ENCODE data around the gene EPB41L3. TPM values are rescaled to one million over a fixed set of nuclear protein-coding genes. Genes with fewer than 3 reads are reported as not detected.

Gene EPB41L3
- total RNA-seq, 2 experiments from 2014 or later = not detected

- no peak for TF ChIP-seq CTCF (conservative IDR thresholded peaks at IDR 0.05; ENCODE audit: low read length)
- TF ChIP-seq EZH2phosphoT487 (IDR thresholded peaks at IDR 0.05; ENCODE audit: borderline replicate concordance, low read depth, low read length) = no peak
- Histone ChIP-seq H3K4me3 (ENCODE audit: low read depth, low read length, poor library complexity, severe bottlenecking) (no peak overlapping the region), H3K36me3 (ENCODE audit: insufficient read depth, low read length) (no peaks in the 10 kb centered on the region), H3K79me2 (ENCODE audit: insufficient read depth, low read depth, low read length) (no peaks in the 10 kb centered on the region), H3K9me3 (ENCODE audit: low read length) (no peaks in the 10 kb centered on the region), H3K9me2 (ENCODE audit: insufficient read depth, low read length) (no peaks in the 10 kb centered on the region), H3K27ac (ENCODE audit: low read depth, low read length, poor library complexity, severe bottlenecking) (no peak overlapping the region), H4K20me1 (ENCODE audit: insufficient read depth, low read length) (no peaks in the 10 kb centered on the region), H2AFZ (ENCODE audit: low read length) (no peak overlapping the region), H3K4me2 (ENCODE audit: low read length) (no peak overlapping the region), H3K4me1 (ENCODE audit: insufficient read depth, low read length, poor library complexity, severe bottlenecking) (no peaks in the 10 kb centered on the region)
- BruUV-seq (replicated peaks) = no TSS peak
- DNase-seq (ENCODE audit: low spot score) = no peak
- intact Hi-C loops (cut with micrococcal nuclease; ENCODE audit: unreplicated experiment) = no loop called here
- ChIA-PET CTCF (ENCODE audit: unreplicated experiment) (no interaction called here), POLR2A (no interaction called here)
These were observed 66.6 kb downstream of the EPB41L3 start for GRCh38 chr18:5476961-5477800.

GRCh38 chr18:5475267-5475666 lies 68.5 kb downstream of the EPB41L3 start:
- intact Hi-C loops (cut with micrococcal nuclease; ENCODE audit: unreplicated experiment) = no loop called here
- H3K4me2 ChIP-seq (ENCODE audit: low read length) = no peak overlapping the region
- POLR2A ChIA-PET = interaction anchor here (0.7 kb wide), 1 partner anchor 8 kb away, joined by 3 read pairs; no protein-coding TSS in a partner anchor
- no TSS peak for BruUV-seq (replicated peaks)
- no peaks in the 10 kb centered on the region for H3K79me2 ChIP-seq (ENCODE audit: insufficient read depth, low read depth, low read length)
- no peaks in the 10 kb centered on the region for H3K9me3 ChIP-seq (ENCODE audit: low read length)
- CTCF ChIA-PET (ENCODE audit: unreplicated experiment) = no interaction called here
- H3K9me2 ChIP-seq (ENCODE audit: insufficient read depth, low read length) = no peaks in the 10 kb centered on the region
- H3K27ac ChIP-seq (ENCODE audit: low read depth, low read length, poor library complexity, severe bottlenecking) = no peak overlapping the region
- DNase-seq (ENCODE audit: low spot score) = no peak
- H2AFZ ChIP-seq (ENCODE audit: low read length) = no peak overlapping the region
- H3K4me3 ChIP-seq (ENCODE audit: low read depth, low read length, poor library complexity, severe bottlenecking) = no peak overlapping the region
- no peaks in the 10 kb centered on the region for H4K20me1 ChIP-seq (ENCODE audit: insufficient read depth, low read length)
- H3K4me1 ChIP-seq (ENCODE audit: insufficient read depth, low read length, poor library complexity, severe bottlenecking) = no peaks in the 10 kb centered on the region
- H3K36me3 ChIP-seq (ENCODE audit: insufficient read depth, low read length) = no peaks in the 10 kb centered on the region
- TF ChIP-seq EZH2phosphoT487 (IDR thresholded peaks at IDR 0.05; ENCODE audit: borderline replicate concordance, low read depth, low read length) (no peak), CTCF (conservative IDR thresholded peaks at IDR 0.05; ENCODE audit: low read length) (no peak)

- no peaks in the 10 kb centered on the region for H3K79me2 ChIP-seq (ENCODE audit: insufficient read depth, low read depth, low read length)
- no peak overlapping the region for H2AFZ ChIP-seq (ENCODE audit: low read length)
- no peak for DNase-seq (ENCODE audit: low spot score)
- no peaks in the 10 kb centered on the region for H3K4me1 ChIP-seq (ENCODE audit: insufficient read depth, low read length, poor library complexity, severe bottlenecking)
- POLR2A ChIA-PET = interaction anchor here (0.7 kb wide), 1 partner anchor 11 kb away, joined by 3 read pairs; no protein-coding TSS in a partner anchor
- H3K9me3 ChIP-seq (ENCODE audit: low read length) = no peaks in the 10 kb centered on the region
- BruUV-seq (replicated peaks) = no TSS peak
- intact Hi-C loops (cut with micrococcal nuclease; ENCODE audit: unreplicated experiment) = no loop called here
- no peak overlapping the region for H3K27ac ChIP-seq (ENCODE audit: low read depth, low read length, poor library complexity, severe bottlenecking)
- no peaks in the 10 kb centered on the region for H3K36me3 ChIP-seq (ENCODE audit: insufficient read depth, low read length)
- TF ChIP-seq EZH2phosphoT487 (IDR thresholded peaks at IDR 0.05; ENCODE audit: borderline replicate concordance, low read depth, low read length) (no peak), CTCF (conservative IDR thresholded peaks at IDR 0.05; ENCODE audit: low read length) (no peak)
- no peak overlapping the region for H3K4me2 ChIP-seq (ENCODE audit: low read length)
- no peaks in the 10 kb centered on the region for H3K9me2 ChIP-seq (ENCODE audit: insufficient read depth, low read length)
- CTCF ChIA-PET (ENCODE audit: unreplicated experiment) = no interaction called here
- no peaks in the 10 kb centered on the region for H4K20me1 ChIP-seq (ENCODE audit: insufficient read depth, low read length)
- H3K4me3 ChIP-seq (ENCODE audit: low read depth, low read length, poor library complexity, severe bottlenecking) = no peak overlapping the region
These were observed 74.5 kb downstream of the EPB41L3 start for GRCh38 chr18:5469340-5469739.

Data from OCI-LY7 (cell line).